Measurements from ENCODE around the gene HELB.

Gene HELB

GRCh38 chr12:66365718-66366490 is 63.6 kb downstream of the HELB start:
- peak; percentile 33 for DNase-seq

GRCh38 chr12:66367015-66367667 is 64.8 kb downstream of the HELB start:
- peak; percentile 38 for DNase-seq

GRCh38 chr12:66371982-66372381 is 69.7 kb downstream of the HELB start:
- DNase-seq, result no peak

- DNase-seq, result no peak
Observed at GRCh38 chr12:66375560-66375959, 73.3 kb downstream of the HELB start.

GRCh38 chr12:66379616-66380015 is 77.3 kb downstream of the HELB start:
- DNase-seq, result no peak

- no peak for DNase-seq
Observed at GRCh38 chr12:66380769-66381535, 78.7 kb downstream of the HELB start.

GRCh38 chr12:66387117-66387516 is 84.8 kb downstream of the HELB start:
- DNase-seq, result no peak

Measured in hematopoietic multipotent progenitor cell treated with erythropoietin and hydrocortisone succinate and interleukin-3 and kit ligand, for 4 days (in vitro differentiated cells).